ENCODE data around the gene UBL7. TPM values are rescaled to one million over a fixed set of nuclear protein-coding genes. Genes with fewer than 3 reads are reported as not detected.

Gene UBL7
- total RNA-seq, 1 experiment from 2014 or later: 73.9 TPM

GRCh38 chr15:74415966-74416916 lies 44.7 kb downstream of the UBL7 start:
- Histone ChIP-seq H3K9me3 (ENCODE audit: insufficient read depth, low read depth) (no peaks in the 10 kb centered on the region), H3K4me1 (replicated peaks; ENCODE audit: insufficient read depth) (peaks cover 21% of the 10 kb centered on the region), H3K9me2 (ENCODE audit: insufficient read depth) (no peaks in the 10 kb centered on the region), H3K4me2 (no peak overlapping the region), H3K27me3 (ENCODE audit: insufficient read depth, low read depth) (no peaks in the 10 kb centered on the region), H3K4me3 (no peak overlapping the region), H4K20me1 (ENCODE audit: insufficient read depth) (no peaks in the 10 kb centered on the region), H2AFZ (no peak overlapping the region), H3K79me2 (ENCODE audit: low read depth) (peaks cover 25% of the 10 kb centered on the region), H3K36me3 (ENCODE audit: low read depth) (no peaks in the 10 kb centered on the region), H3F3A (ENCODE audit: insufficient read depth, low read depth) (peaks cover 9% of the 10 kb centered on the region; the same call in 1 of the 2 replicates), H3K27ac (no peak overlapping the region)
- BruUV-seq (replicated peaks): no TSS peak
- POLR2A ChIA-PET (ENCODE audit: unreplicated experiment): no interaction called here
- intact Hi-C loops (cut with micrococcal nuclease; ENCODE audit: unreplicated experiment): no loop called here
- DNase-seq: no peak
- TF ChIP-seq EZH2 (IDR thresholded peaks at IDR 0.05; ENCODE audit: low read depth): no peak
- TF ChIP-seq CTCF (conservative IDR thresholded peaks at IDR 0.05): no peak
- CTCF ChIA-PET: no interaction called here

- no peak overlapping the region for H2AFZ ChIP-seq
- H3K9me3 ChIP-seq (ENCODE audit: insufficient read depth, low read depth): no peaks in the 10 kb centered on the region
- BruUV-seq (replicated peaks): no TSS peak
- no peak overlapping the region for H3K27ac ChIP-seq
- H3K4me2 ChIP-seq: no peak overlapping the region
- TF ChIP-seq CTCF (conservative IDR thresholded peaks at IDR 0.05) (no peak), EZH2 (IDR thresholded peaks at IDR 0.05; ENCODE audit: low read depth) (no peak)
- DNase-seq: no peak
- peaks cover 13% of the 10 kb centered on the region for H3K79me2 ChIP-seq (ENCODE audit: low read depth)
- H3F3A ChIP-seq (ENCODE audit: insufficient read depth, low read depth): peaks cover 2% of the 10 kb centered on the region; the same call in 1 of the 2 replicates
- no peaks in the 10 kb centered on the region for H4K20me1 ChIP-seq (ENCODE audit: insufficient read depth)
- ChIA-PET CTCF (no interaction called here), POLR2A (ENCODE audit: unreplicated experiment) (no interaction called here)
- intact Hi-C loops (cut with micrococcal nuclease; ENCODE audit: unreplicated experiment): no loop called here
- H3K4me1 ChIP-seq (replicated peaks; ENCODE audit: insufficient read depth): peaks cover 7% of the 10 kb centered on the region
- H3K9me2 ChIP-seq (ENCODE audit: insufficient read depth): no peaks in the 10 kb centered on the region
- H3K27me3 ChIP-seq (ENCODE audit: insufficient read depth, low read depth): no peaks in the 10 kb centered on the region
- H3K36me3 ChIP-seq (ENCODE audit: low read depth): no peaks in the 10 kb centered on the region
- no peak overlapping the region for H3K4me3 ChIP-seq
These were observed 46.2 kb downstream of the UBL7 start for GRCh38 chr15:74414603-74415338.

- POLR2A ChIA-PET (ENCODE audit: unreplicated experiment): no interaction called here
- intact Hi-C loops (cut with micrococcal nuclease; ENCODE audit: unreplicated experiment): no loop called here
- DNase-seq: no peak
- H3K9me2 ChIP-seq (ENCODE audit: insufficient read depth): no peaks in the 10 kb centered on the region
- no peaks in the 10 kb centered on the region for H4K20me1 ChIP-seq (ENCODE audit: insufficient read depth)
- H3K4me1 ChIP-seq (replicated peaks; ENCODE audit: insufficient read depth): 0 out of 2 replicates have a peak, but pooled peaks cover under 1% of the 10 kb centered on the region
- no peaks in the 10 kb centered on the region for H3K9me3 ChIP-seq (ENCODE audit: insufficient read depth, low read depth)
- no peaks in the 10 kb centered on the region for H3K27me3 ChIP-seq (ENCODE audit: insufficient read depth, low read depth)
- no peak overlapping the region for H3K27ac ChIP-seq
- BruUV-seq (replicated peaks): no TSS peak
- H3K36me3 ChIP-seq (ENCODE audit: low read depth): no peaks in the 10 kb centered on the region
- H3K4me3 ChIP-seq: no peak overlapping the region
- no peak overlapping the region for H2AFZ ChIP-seq
- H3K4me2 ChIP-seq: no peak overlapping the region
- TF ChIP-seq CTCF (conservative IDR thresholded peaks at IDR 0.05): no peak
- TF ChIP-seq EZH2 (IDR thresholded peaks at IDR 0.05; ENCODE audit: low read depth): no peak
- no peaks in the 10 kb centered on the region for H3F3A ChIP-seq (ENCODE audit: insufficient read depth, low read depth)
- CTCF ChIA-PET: no interaction called here
- H3K79me2 ChIP-seq (ENCODE audit: low read depth): peaks cover 10% of the 10 kb centered on the region
These were observed 46.8 kb downstream of the UBL7 start for GRCh38 chr15:74414081-74414580.
